Femur (tissue), 1 donor: Measurements from ENCODE around the gene TBC1D16.

Source experiments
- DNase-seq: peaks from one replicate; pipeline ENCODE4 v3.0.0-alpha.2; 2017

TBC1D16 gene

GRCh38 chr17:80035687-80035936 is at the start of gene TBC1D16:
TSS of gene TBC1D16 (minus strand) at chr17:80035872. CDS start at chr17:80013547, 22,325 bp downstream.
- no peak for DNase-seq

GRCh38 chr17:80084773-80085172 is 49.1 kb upstream of the TBC1D16 start:
- DNase-seq: no peak

- DNase-seq: no peak
These were observed 47.5 kb upstream of the TBC1D16 start for GRCh38 chr17:80083136-80083661.

- peak; percentile 76 for DNase-seq
These were observed 46.9 kb upstream of the TBC1D16 start for GRCh38 chr17:80082403-80083135.

- DNase-seq: no peak
These were observed 45.9 kb upstream of the TBC1D16 start for GRCh38 chr17:80081596-80081995.

- no peak for DNase-seq
These were observed 44.4 kb upstream of the TBC1D16 start for GRCh38 chr17:80080081-80080480.

- DNase-seq: no peak
These were observed 36.7 kb upstream of the TBC1D16 start for GRCh38 chr17:80072410-80072809.

- peak; percentile 68 for DNase-seq
These were observed 35.6 kb upstream of the TBC1D16 start for GRCh38 chr17:80071116-80071841.

- DNase-seq: no peak
These were observed 34.9 kb upstream of the TBC1D16 start for GRCh38 chr17:80070375-80071115.

- no peak for DNase-seq
These were observed 32.9 kb upstream of the TBC1D16 start for GRCh38 chr17:80068301-80069222.

- DNase-seq: no peak
These were observed 31.8 kb upstream of the TBC1D16 start for GRCh38 chr17:80067393-80067986.

- DNase-seq: no peak
These were observed 30.0 kb upstream of the TBC1D16 start for GRCh38 chr17:80065478-80066170.

- DNase-seq: no peak
These were observed 29.0 kb upstream of the TBC1D16 start for GRCh38 chr17:80064696-80065095.

- DNase-seq: no peak
These were observed 28.3 kb upstream of the TBC1D16 start for GRCh38 chr17:80063830-80064585.

- DNase-seq: no peak
These were observed 25.7 kb upstream of the TBC1D16 start for GRCh38 chr17:80061421-80061820.

- DNase-seq: no peak
These were observed 25.0 kb upstream of the TBC1D16 start for GRCh38 chr17:80060644-80061043.

GRCh38 chr17:80058311-80058955 is 22.8 kb upstream of the TBC1D16 start:
- DNase-seq: no peak

GRCh38 chr17:80055597-80055996 is 19.9 kb upstream of the TBC1D16 start:
- DNase-seq: no peak

- no peak for DNase-seq
These were observed 17.4 kb upstream of the TBC1D16 start for GRCh38 chr17:80053102-80053501.

GRCh38 chr17:80051681-80052080 is 16.0 kb upstream of the TBC1D16 start:
- no peak for DNase-seq
